Mammary epithelial cell (primary cell): ENCODE results near the gene HS3ST3B1.

ENCODE experiments used
- CTCF ChIP-seq, 2 donors: IDR thresholded peaks in 1 of 2; conservative IDR thresholded peaks in 1 of 2; 2 replicates each; pipeline ENCODE4 v1.5.1; 2011 to 2012; ENCODE audit warnings: inconsistent platforms in 2 of 2, low read length in 2 of 2, mild to moderate bottlenecking in 2 of 2, control low read depth in 1 of 2, low read depth in 1 of 2; ENCODE audit not compliant: insufficient read depth in 1 of 2; ENCODE audit errors: extremely low read depth in 1 of 2
- EZH2 ChIP-seq: IDR thresholded peaks from 2 replicates; pipeline ENCODE4 v1.6.1; 2012; ENCODE audit warnings: low read length, inconsistent platforms, borderline replicate concordance

DNA sequence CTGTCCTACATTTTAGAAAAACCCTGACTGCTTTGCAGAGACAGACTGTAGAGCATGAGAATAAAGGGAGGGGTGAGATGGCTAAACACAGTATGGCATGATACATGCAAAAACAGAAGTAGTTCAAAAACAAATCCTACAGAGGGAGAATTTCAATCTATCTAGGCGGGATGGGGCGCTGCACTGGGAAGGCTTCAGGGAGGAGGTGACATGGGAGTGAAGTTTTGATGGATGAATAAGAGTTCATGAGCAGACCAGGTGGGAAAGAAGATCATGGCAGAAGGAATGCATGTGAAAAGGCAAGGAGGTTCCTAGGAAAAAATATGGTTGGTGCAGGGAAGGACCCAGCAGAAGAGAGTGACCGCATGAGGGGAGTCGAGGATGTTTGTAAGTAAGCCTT, 19.2 kb downstream of the HS3ST3B1 start:
- TF ChIP-seq CTCF (conservative IDR thresholded peaks at IDR 0.05 in 1 of 2, IDR thresholded peaks at IDR 0.05 in 1 of 2; ENCODE audit: extremely low read depth in 1 of 2, insufficient read depth in 1 of 2, low read depth in 1 of 2, low read length in 2 of 2) (no peak), EZH2 (no peak)
